Fibroblast of the aortic adventitia (primary cell): ENCODE data around the gene ZFYVE28. TPM values are rescaled to one million over a fixed set of nuclear protein-coding genes. Genes with fewer than 3 reads are reported as not detected.

Experiments used
- DNase-seq: peaks from one replicate; pipeline ENCODE4 v3.0.0-alpha.2; 2010; ENCODE audit warnings: low read depth
- H3K4me3 ChIP-seq: 2 replicates; pipeline ENCODE4 v1.5.1; 2011; ENCODE audit warnings: low read depth, mild to moderate bottlenecking, control low read depth, low read length, moderate library complexity
- CTCF ChIP-seq: IDR thresholded peaks from 2 replicates; pipeline ENCODE4 v1.5.1; 2011; ENCODE audit warnings: mild to moderate bottlenecking, low read length, control low read depth, inconsistent platforms; ENCODE audit not compliant: insufficient read depth
- total RNA-seq: library from RNA; depleted of rRNA; stranded (reverse); fragments of >200 nt; gene quantifications from 2 replicates; pipeline ENCODE4 v1.2.3, GENCODE V29; 2012; ENCODE audit warnings: low replicate concordance

ZFYVE28 gene
- total RNA-seq, 1 donor, result 14.0 TPM

- TF ChIP-seq CTCF, result no peak
- DNase-seq, result peak; percentile 36
- no peak overlapping the region for H3K4me3 ChIP-seq
These were observed 93.6 kb downstream of the ZFYVE28 start for GRCh38 chr4:2324891-2325290.

- no peak for TF ChIP-seq CTCF
- no peak overlapping the region for H3K4me3 ChIP-seq
- no peak for DNase-seq
These were observed 95.6 kb downstream of the ZFYVE28 start for GRCh38 chr4:2322841-2323240.

DNA sequence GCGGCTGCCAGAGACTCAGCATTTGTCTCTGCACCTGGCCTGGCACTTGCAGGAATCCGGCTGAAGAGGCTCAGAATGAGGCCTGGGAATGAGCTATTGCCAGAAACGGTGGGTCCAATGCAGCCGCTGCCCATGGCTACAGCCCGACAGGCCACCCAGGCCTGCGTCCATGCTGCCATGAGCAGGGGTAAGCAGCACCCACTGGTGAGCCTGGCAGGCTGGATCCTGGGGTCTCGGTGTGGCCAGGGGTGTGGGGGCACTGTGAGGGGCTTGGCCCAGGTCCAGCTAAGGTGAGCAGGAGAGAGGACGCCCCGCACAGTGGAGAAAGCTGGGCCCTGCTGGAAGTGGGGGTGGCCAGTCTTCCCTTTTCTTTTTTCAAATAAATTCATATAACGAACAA is 96.2 kb downstream of the ZFYVE28 start:
- DNase-seq, result no peak
- TF ChIP-seq CTCF, result no peak
- no peak overlapping the region for H3K4me3 ChIP-seq

DNA sequence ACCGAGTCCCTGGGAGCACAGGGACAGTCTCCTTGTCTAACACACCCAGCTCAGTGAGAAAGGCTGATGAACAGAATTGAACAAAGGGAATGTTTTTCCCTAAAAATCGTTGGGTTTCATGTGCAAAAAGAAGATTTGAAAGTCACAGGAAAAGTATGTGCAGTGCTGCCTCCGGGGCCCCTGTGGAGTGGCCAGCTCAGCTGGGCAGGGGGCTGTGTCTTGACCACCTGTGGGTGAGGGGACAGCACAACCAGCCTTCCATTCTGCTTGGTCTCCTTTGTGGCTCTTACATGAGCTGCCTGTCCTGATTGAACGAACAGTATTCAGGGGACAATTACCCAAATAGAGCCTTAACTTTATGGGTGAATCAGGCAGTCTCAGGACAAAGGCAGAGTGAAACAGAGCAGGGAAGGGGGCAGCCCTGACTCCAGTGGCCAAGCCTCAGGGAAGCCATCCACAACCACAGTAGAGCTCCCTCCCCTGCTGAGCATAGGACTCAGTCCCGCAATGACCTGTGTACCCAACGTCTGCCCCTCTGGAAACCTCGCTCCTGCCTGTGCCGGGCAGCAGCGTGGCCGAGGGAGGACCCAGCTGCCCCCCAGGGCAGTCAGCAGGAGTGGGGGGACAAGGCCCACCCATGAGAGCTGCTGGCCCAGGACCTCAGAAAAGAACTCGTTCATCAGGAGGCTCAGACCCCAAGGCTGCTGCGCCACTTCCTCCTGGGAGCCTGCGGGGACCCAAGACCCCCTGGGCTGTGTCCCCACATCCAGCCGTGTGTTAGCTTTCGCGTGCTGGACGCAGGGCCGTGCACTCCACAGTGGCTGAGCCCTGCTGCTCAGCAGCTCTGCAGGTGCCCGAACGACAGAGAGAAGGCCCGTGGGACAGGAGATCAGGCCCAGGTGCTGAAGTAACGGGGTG is 96.9 kb downstream of the ZFYVE28 start:
- no peak overlapping the region for H3K4me3 ChIP-seq
- TF ChIP-seq CTCF, result no peak
- no peak for DNase-seq

DNA sequence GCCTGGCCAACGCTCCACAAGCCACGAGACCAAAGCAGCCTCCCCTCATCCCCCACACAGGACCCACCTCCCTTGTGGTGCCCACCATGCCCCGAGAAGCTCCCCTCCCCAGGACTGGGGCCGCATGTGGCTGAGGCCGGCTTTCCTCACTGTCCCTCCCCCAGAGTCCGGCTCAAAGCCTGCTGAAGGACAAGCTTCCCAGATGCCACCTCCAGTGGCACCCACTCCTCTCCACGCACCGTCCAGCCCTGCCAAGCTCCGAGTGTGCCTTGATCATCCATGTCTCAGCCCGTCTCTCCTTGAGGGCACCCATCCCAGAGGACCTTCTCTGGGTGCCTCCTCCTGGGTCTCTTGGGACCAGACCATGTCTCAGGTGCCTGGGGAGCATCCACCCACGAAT is 97.7 kb downstream of the ZFYVE28 start:
- DNase-seq, result no peak
- TF ChIP-seq CTCF, result no peak
- H3K4me3 ChIP-seq, result no peak overlapping the region

DNA sequence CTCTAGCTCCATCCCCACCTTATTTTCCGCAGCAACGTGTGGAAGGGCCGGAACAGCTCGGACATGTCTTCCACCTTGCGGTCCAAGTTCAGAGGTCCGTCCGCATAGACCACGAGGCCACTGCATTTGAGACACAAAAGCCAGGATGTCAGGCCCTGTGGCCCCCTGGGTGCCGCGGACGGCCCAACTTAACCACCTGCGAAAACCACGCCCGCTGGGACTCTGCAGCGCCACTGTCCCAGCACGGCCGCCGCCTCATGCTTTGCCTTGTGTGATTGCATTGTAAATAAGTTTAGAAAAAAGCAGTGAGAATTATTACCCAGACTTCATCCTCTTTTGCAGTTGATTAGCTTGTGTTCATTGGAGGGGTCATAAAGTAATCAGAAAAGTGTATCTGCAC is 98.3 kb downstream of the ZFYVE28 start:
- no peak for DNase-seq
- H3K4me3 ChIP-seq, result no peak overlapping the region
- no peak for TF ChIP-seq CTCF

DNA sequence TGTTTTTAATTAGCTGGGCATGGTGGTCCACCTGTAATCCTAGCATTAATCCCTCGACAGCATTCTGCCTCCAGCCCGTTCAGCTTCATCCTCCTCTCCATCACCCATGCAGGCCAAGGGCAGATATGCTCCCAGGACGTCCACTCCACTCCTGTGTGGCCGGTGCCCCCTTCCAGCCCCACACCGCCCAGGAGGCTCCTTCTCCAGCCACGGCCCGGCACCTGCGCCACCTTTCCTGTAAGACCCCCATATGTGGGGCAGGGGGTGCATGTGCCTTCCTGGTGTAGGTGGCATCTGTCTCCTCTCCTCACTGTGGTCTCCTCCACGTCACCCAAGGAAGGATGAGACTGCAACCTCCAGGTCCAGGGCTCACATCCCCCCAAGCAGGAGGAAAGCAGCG is 99.6 kb downstream of the ZFYVE28 start:
- TF ChIP-seq CTCF, result no peak

More for the DNA sequence above, 99.6 kb downstream of the ZFYVE28 start:
- no peak for DNase-seq
- no peak overlapping the region for H3K4me3 ChIP-seq
